Measurements from ENCODE around the gene ARRDC4.

Gene ARRDC4

DNA sequence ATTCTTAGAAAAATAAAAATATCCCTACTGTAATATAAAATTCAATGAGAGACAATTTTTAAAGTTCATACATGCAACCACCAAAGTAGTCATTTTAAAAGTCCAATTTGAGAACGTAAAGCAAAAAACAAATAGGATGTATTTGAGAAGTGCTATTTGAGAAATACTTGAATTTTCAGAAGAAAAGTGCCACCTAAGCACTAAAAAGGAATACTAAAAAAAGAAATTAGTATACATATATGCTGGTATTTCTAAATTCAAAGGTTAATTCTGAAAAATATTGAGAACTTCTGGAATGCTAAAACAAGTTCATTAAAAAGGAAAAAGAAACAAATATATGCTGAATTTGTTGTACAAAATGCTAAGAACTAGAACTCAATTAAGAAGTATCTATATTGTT lies 29.2 kb upstream of the ARRDC4 start:
- TF ChIP-seq, protein P1, sequence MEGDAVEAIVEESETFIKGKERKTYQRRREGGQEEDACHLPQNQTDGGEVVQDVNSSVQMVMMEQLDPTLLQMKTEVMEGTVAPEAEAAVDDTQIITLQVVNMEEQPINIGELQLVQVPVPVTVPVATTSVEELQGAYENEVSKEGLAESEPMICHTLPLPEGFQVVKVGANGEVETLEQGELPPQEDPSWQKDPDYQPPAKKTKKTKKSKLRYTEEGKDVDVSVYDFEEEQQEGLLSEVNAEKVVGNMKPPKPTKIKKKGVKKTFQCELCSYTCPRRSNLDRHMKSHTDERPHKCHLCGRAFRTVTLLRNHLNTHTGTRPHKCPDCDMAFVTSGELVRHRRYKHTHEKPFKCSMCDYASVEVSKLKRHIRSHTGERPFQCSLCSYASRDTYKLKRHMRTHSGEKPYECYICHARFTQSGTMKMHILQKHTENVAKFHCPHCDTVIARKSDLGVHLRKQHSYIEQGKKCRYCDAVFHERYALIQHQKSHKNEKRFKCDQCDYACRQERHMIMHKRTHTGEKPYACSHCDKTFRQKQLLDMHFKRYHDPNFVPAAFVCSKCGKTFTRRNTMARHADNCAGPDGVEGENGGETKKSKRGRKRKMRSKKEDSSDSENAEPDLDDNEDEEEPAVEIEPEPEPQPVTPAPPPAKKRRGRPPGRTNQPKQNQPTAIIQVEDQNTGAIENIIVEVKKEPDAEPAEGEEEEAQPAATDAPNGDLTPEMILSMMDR (IDR thresholded peaks at IDR 0.05; ENCODE audit: control insufficient read depth, insufficient read depth, low read depth, low read length, missing control alignments): no peak
- H3K4me3 ChIP-seq (ENCODE audit: control insufficient read depth, low read depth, low read length): no peak overlapping the region
- no peak for DNase-seq (ENCODE audit: low read depth)

DNA sequence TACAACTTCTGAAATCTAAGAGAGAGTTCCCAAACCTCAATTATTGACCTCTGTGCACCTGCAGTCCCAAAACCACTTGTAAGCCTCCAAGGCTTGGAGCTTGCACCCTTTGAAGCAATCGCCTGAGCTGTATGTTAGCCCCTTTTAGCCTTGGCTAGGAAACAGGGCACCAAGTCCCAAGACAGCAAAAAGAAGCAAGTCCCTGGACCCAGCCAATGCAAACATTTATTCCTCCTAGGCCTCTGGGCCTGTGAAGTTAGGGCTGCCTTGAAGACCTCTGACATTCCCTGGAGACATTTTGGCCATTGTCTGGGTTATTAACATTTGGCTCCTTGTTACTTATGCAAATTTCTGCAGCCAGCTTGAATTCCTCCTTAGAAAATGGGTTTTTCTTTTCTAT lies 26.9 kb upstream of the ARRDC4 start:
- DNase-seq (ENCODE audit: low read depth): no peak
- H3K4me3 ChIP-seq (ENCODE audit: control insufficient read depth, low read depth, low read length): no peak overlapping the region
- TF ChIP-seq, protein P1 (IDR thresholded peaks at IDR 0.05; ENCODE audit: control insufficient read depth, insufficient read depth, low read depth, low read length, missing control alignments): no peak

DNA sequence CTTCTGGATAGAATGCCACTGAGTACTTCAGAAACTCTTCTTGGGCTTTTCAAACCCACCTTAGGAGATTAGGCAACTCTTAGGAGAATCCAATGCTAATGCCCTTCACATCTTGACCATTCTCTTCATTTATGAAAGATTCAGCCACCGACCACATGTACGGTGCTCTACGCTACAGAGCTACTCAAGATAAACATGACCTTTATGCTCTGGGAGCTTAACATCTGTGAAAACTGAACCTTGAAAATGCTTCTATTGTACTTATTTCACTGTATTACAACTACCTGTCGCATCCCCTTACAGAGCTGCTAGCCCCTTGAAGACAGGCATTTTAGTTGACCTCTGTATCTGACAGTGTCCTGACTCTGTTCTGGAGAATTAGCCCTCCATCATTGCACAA lies 19.5 kb upstream of the ARRDC4 start:
- no peak for DNase-seq (ENCODE audit: low read depth)
- no peak overlapping the region for H3K4me3 ChIP-seq (ENCODE audit: control insufficient read depth, low read depth, low read length)
- TF ChIP-seq, protein P1 (IDR thresholded peaks at IDR 0.05; ENCODE audit: control insufficient read depth, insufficient read depth, low read depth, low read length, missing control alignments): no peak

DNA sequence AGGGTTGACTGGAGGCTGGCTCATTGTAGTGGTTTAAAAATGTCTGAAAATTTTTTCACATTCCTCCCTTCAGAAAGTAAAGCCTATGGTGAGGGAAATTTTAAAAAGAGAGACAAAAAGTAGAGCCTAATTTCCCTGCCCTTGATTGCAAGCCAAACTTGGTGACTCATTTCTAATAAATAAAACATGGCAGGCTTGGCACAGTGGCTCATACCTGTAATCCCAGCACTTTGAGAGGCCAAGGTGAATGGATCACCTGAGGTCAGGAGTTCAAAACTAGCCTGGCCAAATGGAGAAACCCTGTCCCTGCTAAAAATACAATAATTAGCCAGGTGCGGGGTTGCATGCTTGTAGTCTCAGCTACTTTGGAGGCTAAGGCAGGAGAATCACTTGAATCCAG lies 18.9 kb upstream of the ARRDC4 start:
- H3K4me3 ChIP-seq (ENCODE audit: control insufficient read depth, low read depth, low read length): no peak overlapping the region
- TF ChIP-seq, protein P1 (IDR thresholded peaks at IDR 0.05; ENCODE audit: control insufficient read depth, insufficient read depth, low read depth, low read length, missing control alignments): no peak
- no peak for DNase-seq (ENCODE audit: low read depth)

DNA sequence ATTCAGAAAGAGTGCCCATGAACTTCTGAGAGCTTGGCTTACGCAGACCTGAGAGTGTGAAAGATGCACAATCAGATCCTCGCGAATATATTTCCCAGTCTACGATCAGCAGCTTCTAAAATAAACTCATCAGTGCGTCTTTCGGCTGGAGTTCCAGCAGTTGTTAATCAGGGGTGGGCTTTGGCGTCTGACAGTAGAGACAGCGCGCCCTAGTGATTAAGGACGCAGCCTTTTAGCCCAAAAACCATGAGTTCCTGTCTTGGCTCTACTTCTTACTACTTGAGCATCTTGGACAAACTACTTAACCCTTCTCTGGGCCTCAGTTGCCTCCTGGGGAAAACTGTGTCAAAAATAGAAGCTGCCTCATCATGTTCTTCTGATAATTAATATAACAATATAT lies 15.8 kb upstream of the ARRDC4 start:
- TF ChIP-seq, protein P1 (IDR thresholded peaks at IDR 0.05; ENCODE audit: control insufficient read depth, insufficient read depth, low read depth, low read length, missing control alignments): no peak
- H3K4me3 ChIP-seq (ENCODE audit: control insufficient read depth, low read depth, low read length): no peak overlapping the region
- no peak for DNase-seq (ENCODE audit: low read depth)

DNA sequence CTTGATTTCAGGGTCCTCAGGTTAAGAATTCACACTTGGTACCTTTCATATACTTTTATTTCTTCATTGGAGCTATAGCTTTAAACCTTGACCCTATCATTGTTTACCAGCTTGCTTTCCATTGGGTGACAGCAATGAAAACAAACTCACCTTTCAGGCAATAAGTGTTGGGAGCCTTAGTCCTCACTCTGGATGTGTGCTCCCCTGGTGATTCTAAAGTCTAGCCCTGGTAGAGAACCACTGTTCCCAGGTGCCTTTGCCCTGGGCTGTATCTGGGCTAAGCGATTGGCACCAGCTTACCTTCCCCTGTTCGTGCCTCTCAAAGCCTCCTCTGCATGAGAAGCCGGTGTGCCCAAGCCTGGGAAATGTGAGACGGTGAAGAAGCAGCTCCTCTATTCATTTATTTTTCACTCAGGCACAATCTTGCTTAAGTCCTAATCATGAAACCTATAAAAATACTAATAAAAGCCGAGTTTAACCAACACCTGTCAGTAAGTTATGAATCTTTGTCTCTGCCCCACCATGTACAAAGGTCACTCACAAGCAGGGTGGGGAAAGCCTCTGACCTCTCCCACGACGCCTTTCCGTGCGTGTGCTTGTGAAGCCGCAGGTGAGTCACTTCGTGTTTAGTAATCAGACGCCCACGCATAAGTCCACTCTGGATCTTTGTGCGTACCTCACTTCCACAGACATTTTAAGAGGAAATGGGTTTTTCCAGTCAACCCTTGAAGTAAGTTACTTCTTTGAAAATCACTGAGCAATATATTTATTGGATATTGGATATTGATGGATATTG lies 12.8 kb upstream of the ARRDC4 start:
- no peak for DNase-seq (ENCODE audit: low read depth)
- TF ChIP-seq, protein P1 (IDR thresholded peaks at IDR 0.05; ENCODE audit: control insufficient read depth, insufficient read depth, low read depth, low read length, missing control alignments): no peak
- no peak overlapping the region for H3K4me3 ChIP-seq (ENCODE audit: control insufficient read depth, low read depth, low read length)
